HepG2 (cell line): ENCODE results near the gene LAMA5. TPM values are rescaled to one million over a fixed set of nuclear protein-coding genes. Genes with fewer than 3 reads are reported as not detected.

Experiments used
- ARHGAP35 ChIP-seq: sonication (generic); formaldehyde crosslinking; IDR thresholded peaks from 2 replicates; pipeline ENCODE4 v1.9.0; 2022; ENCODE audit warnings: mild to moderate bottlenecking, inconsistent platforms, moderate library complexity, missing genetic modification reagents, borderline replicate concordance
- BATF2 ChIP-seq: sonication (generic); formaldehyde crosslinking; IDR thresholded peaks from 2 replicates; pipeline ENCODE4 v1.8.0; 2022; ENCODE audit warnings: mild to moderate bottlenecking, missing genetic modification reagents, moderate library complexity
- BRCA1 ChIP-seq: sonication (generic); formaldehyde crosslinking; IDR thresholded peaks from 2 replicates; pipeline ENCODE4 v1.4.0; 2020; ENCODE audit warnings: missing genetic modification reagents
- CTCF ChIP-seq: sonication (generic); formaldehyde crosslinking; IDR thresholded peaks from 2 replicates; pipeline ENCODE4 v1.5.0; 2020; ENCODE audit warnings: mild to moderate bottlenecking, missing genetic modification reagents, moderate library complexity
- EEA1 ChIP-seq: sonication (generic); formaldehyde crosslinking; IDR thresholded peaks from 2 replicates; pipeline ENCODE4 v1.5.1; 2020; ENCODE audit warnings: mild to moderate bottlenecking, missing genetic modification reagents, borderline replicate concordance
- ELK4 ChIP-seq: sonication (generic); formaldehyde crosslinking; IDR thresholded peaks from 2 replicates; pipeline ENCODE4 v1.9.0; 2021; ENCODE audit warnings: missing genetic modification reagents, borderline replicate concordance
- GATAD2A ChIP-seq: IDR thresholded peaks from 2 replicates; pipeline ENCODE4 v1.6.1; 2016
- GZF1 ChIP-seq: sonication (generic); formaldehyde crosslinking; IDR thresholded peaks from 2 replicates; pipeline ENCODE4 v1.5.1; 2020; ENCODE audit warnings: mild to moderate bottlenecking, missing genetic modification reagents
- HOXD1 ChIP-seq: sonication (generic); formaldehyde crosslinking; IDR thresholded peaks from 2 replicates; pipeline ENCODE4 v1.5.0; 2020; ENCODE audit warnings: missing genetic modification reagents
- PRDM10 ChIP-seq: sonication (generic); formaldehyde crosslinking; IDR thresholded peaks from 2 replicates; pipeline ENCODE4 v1.4.0; 2020; ENCODE audit warnings: low read depth, missing genetic modification reagents
- REL ChIP-seq: sonication (generic); formaldehyde crosslinking; conservative IDR thresholded peaks from 2 replicates; pipeline ENCODE4 v1.8.0; 2022; ENCODE audit warnings: mild to moderate bottlenecking, missing genetic modification reagents, moderate library complexity
- SRY ChIP-seq: sonication (generic); formaldehyde crosslinking; IDR thresholded peaks from 2 replicates; pipeline ENCODE4 v1.8.0; 2022; ENCODE audit warnings: mild to moderate bottlenecking, missing genetic modification reagents
- TMF1 ChIP-seq: sonication (generic); formaldehyde crosslinking; IDR thresholded peaks from 2 replicates; pipeline ENCODE4 v1.8.1; 2022; ENCODE audit warnings: low read depth, missing genetic modification reagents
- ZBTB43 ChIP-seq: sonication (generic); formaldehyde crosslinking; conservative IDR thresholded peaks from 2 replicates; pipeline ENCODE4 v1.4.0; 2020; ENCODE audit warnings: missing genetic modification reagents
- ZNF337 ChIP-seq: sonication (generic); formaldehyde crosslinking; IDR thresholded peaks from 2 replicates; pipeline ENCODE4 v1.5.1; 2020; ENCODE audit warnings: missing genetic modification reagents, low read depth, mild to moderate bottlenecking, borderline replicate concordance
- ZNF546 ChIP-seq: sonication (generic); formaldehyde crosslinking; conservative IDR thresholded peaks from 2 replicates; pipeline ENCODE4 v1.8.1; 2023; ENCODE audit warnings: mild to moderate bottlenecking, missing genetic modification reagents
- ZNF850 ChIP-seq: sonication (generic); formaldehyde crosslinking; conservative IDR thresholded peaks from 2 replicates; pipeline ENCODE4 v1.9.0; 2021; ENCODE audit warnings: mild to moderate bottlenecking, missing genetic modification reagents
- polyA plus RNA-seq, 8 experiments: library from polyadenylated mRNA; depleted of rRNA in 3 of 8; stranded (reverse) in 7 of 8; unstranded in 1 of 8; fragments of >200 nt; fragmentation: Illumina TruSeq in 4 of 8; extraction: Trizol in 4 of 8; gene quantifications; 2 replicates each; pipeline versions ENCODE4 v1.2.1 to v1.2.3, GENCODE V29; 2011 to 2016; ENCODE audit warnings: low read depth in 4 of 8, missing spikeins in 1 of 8, mixed read lengths in 1 of 8; ENCODE audit not compliant: insufficient read depth in 1 of 8
- total RNA-seq, 5 experiments: library from RNA; depleted of rRNA; stranded (reverse); fragments of >200 nt; fragmentation: Illumina TruSeq; extraction: Trizol; gene quantifications; 2 replicates each; pipeline ENCODE4 v1.2.3, GENCODE V29; 2016; ENCODE audit warnings: low read depth in 1 of 5

Gene LAMA5
- total and polyA plus RNA-seq, 2 of the 13 experiments (the other 11 are each of a cell fraction or from before 2014, with no cell fraction given) = 21.0 to 44.7 TPM

- TF ChIP-seq CTCF (CRISPR knock-in tag) (peak; percentile 17; the same call in 1 of the 2 replicates), EEA1 (peak; percentile 84), ELK4 (no peak), BRCA1 (CRISPR knock-in tag) (peak; percentile 70; the same call in 1 of the 2 replicates), PRDM10 (CRISPR knock-in tag) (peak; percentile 70; the same call in 1 of the 2 replicates), ARHGAP35 (CRISPR knock-in tag) (peak; percentile 97), ZNF850 (CRISPR knock-in tag) (0 out of 2 replicates have a peak, but pooled peaks have one; percentile 84), ZNF546 (peak; percentile 85; the same call in 1 of the 2 replicates), ZNF337 (peak; percentile 44; the same call in 1 of the 2 replicates), BATF2 (CRISPR knock-in tag) (peak; percentile 71), ZBTB43 (peak; percentile 52; the same call in 1 of the 2 replicates), GZF1 (CRISPR knock-in tag) (0 out of 2 replicates have a peak, but pooled peaks have one; percentile 13), SRY (no peak; the same call in 1 of the 2 replicates), REL (CRISPR knock-in tag) (0 out of 2 replicates have a peak, but pooled peaks have one; percentile 5), GATAD2A (CRISPR knock-in tag) (no peak; the same call in none of the 2 replicates), TMF1 (CRISPR knock-in tag) (peak; percentile 14; the same call in 1 of the 2 replicates), HOXD1 (CRISPR knock-in tag) (peak; percentile 78)
These were observed 700 bp upstream of the LAMA5 start (continued) for GRCh38 chr20:62367633-62368391.
